Embryonic facial prominence (tissue), 1 donor: ENCODE data around the gene ARHGAP5.
"Not testable (repeated sequence)": the region's sequence is repeated elsewhere in the genome, so short reads cannot be mapped to it uniquely, and the experiment has no call there.

ENCODE experiments used
- DNase-seq: peaks from one replicate; pipeline ENCODE4 v3.0.0-alpha.2; 2016; ENCODE audit errors: extremely low spot score

ARHGAP5 gene

GRCh38 chr14:32109676-32110547 is 32.8 kb downstream of the ARHGAP5 start:
- DNase-seq: no peak

DNA sequence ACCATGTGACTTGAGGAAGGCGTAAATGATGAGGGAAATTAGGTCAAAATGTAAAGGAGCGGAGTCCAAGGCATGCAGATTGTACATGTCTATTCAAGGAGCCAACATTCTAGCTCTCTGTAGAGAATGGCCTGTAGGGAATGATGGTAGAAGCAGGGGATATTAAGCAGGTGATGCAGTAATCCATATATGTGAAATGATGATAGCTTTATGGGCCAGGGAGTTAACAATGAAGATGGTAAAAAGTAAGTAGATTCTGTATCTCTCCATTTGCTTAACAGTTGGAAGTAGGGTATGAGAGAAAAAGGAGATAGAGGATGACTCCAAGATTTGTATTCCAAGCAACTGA is 33.4 kb downstream of the ARHGAP5 start:
- DNase-seq: no peak

GRCh38 chr14:32121536-32121935 is 44.4 kb downstream of the ARHGAP5 start:
- no peak for DNase-seq

GRCh38 chr14:32121948-32122347 is 44.8 kb downstream of the ARHGAP5 start:
- no peak for DNase-seq

GRCh38 chr14:32126899-32127730 is 50.0 kb downstream of the ARHGAP5 start:
- DNase-seq: not testable (repeated sequence)

GRCh38 chr14:32127731-32128654 is 50.9 kb downstream of the ARHGAP5 start:
- not testable (repeated sequence) for DNase-seq

- DNase-seq: no peak
These were observed 51.6 kb downstream of the ARHGAP5 start for GRCh38 chr14:32128703-32129102.

GRCh38 chr14:32129124-32129523 is 52.0 kb downstream of the ARHGAP5 start:
- DNase-seq: no peak

DNA sequence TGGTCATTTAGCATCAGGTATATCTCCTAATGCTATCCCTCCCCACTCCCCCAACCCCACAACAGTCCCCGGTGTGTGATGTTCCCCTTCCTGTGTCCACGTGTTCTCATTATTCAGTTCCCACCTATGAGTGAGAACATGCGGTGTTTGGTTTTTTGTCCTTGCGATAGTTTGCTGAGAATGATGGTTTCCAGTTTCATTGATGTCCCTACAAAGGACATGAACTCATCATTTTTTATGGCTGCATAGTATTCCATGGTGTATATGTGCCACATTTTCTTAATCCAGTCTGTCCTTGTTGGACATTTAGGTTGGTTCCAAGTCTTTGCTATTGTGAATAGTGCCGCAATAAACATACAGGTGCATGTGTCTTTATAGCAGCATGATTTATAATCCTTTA is 54.6 kb downstream of the ARHGAP5 start:
- not testable (repeated sequence) for DNase-seq

DNA sequence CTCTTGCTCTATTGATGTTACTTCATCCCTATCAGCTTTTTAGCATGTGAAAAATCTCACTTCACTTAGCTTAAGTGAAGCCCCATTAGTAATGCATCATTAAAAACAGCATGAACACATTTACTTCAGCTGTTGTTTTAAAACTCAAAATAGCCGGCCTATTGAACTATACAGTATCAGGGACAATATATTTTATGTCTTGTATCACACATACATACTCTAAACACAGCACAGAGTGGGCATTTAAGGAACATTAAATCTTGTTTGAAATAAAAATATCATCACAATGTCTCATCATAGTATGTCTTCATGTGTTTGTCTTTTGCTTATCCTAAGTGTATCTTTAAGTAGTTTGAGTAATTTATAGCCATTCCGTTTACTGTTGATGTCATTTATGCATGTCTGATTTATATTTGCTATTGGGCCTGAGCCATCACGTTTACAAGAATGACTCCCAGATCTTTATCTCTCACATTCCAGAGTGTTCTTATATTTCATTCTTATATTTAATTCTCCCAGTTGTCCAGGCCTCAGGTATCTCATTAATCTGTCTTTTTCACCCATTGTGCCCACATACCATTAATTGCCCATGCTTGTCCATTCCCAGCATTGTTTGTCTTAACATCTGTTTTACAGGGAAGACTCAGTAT is 57.5 kb downstream of the ARHGAP5 start:
- no peak for DNase-seq

- no peak for DNase-seq
These were observed 59.1 kb downstream of the ARHGAP5 start for GRCh38 chr14:32136027-32136825.

GRCh38 chr14:32137313-32137712 is 60.2 kb downstream of the ARHGAP5 start:
- no peak for DNase-seq

DNA sequence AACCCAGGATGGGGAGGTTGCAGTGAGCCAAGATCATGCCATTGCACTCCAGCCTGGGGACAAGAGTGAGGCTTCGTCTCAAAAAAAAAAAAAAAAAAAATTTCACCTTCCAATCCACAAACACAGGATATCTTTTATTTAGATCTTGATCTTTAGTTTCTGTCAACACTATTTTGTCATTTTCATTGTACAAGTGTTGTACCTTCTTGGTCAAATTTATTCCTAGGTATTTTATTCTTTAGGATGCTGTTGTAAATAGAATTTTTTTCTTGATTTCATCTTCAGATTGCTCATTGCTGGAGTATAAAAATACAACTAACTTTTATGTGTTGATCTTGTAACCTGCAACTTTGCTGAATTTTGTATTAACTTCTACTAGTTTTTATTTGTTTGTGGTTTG is 60.8 kb downstream of the ARHGAP5 start:
- DNase-seq: no peak

GRCh38 chr14:32142341-32142740 is 65.2 kb downstream of the ARHGAP5 start:
- DNase-seq: no peak

- DNase-seq: no peak
These were observed 65.8 kb downstream of the ARHGAP5 start for GRCh38 chr14:32142754-32143437.

GRCh38 chr14:32150392-32150791 is 73.3 kb downstream of the ARHGAP5 start:
- no peak for DNase-seq

DNA sequence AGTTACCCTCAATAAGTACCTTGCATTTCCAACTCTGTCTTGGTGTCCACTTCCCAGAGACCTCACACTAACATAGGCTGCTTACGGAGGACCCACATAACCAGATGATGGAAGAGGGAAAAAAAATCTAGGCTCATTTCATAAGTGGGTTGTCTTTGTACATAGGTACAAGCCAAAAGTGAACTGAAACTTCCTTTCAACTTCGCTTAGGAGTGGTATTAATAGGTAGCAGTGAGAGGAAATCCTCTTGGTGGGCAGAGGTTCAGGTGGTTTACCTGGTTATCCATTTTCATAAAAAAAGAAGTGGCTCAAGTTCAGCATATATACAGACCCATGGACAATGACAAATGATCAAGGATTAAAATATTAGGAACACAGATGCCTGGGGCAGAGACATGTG is 88.9 kb downstream of the ARHGAP5 start:
- DNase-seq: no peak

GRCh38 chr14:32166924-32167323 is 89.8 kb downstream of the ARHGAP5 start:
- no peak for DNase-seq

- no peak for DNase-seq
These were observed 90.8 kb downstream of the ARHGAP5 start for GRCh38 chr14:32167907-32168306.

GRCh38 chr14:32169191-32169590 is 92.1 kb downstream of the ARHGAP5 start:
- DNase-seq: no peak
